Measurements from ENCODE around the gene SPATA2. TPM values are rescaled to one million over a fixed set of nuclear protein-coding genes. Genes with fewer than 3 reads are reported as not detected.

Gene SPATA2
- total and polyA plus RNA-seq, 2 experiments from 2014 or later, result 5.3 to 9.3 TPM

- no peak for TF ChIP-seq ZNF462 (CRISPR knock-in tag; IDR thresholded peaks at IDR 0.05)
Observed at GRCh38 chr20:49955167-49955566, 39.8 kb upstream of the SPATA2 start (continued).

- Histone ChIP-seq H3K36me3 (ENCODE audit: insufficient read depth) (peaks cover 38% of the 10 kb centered on the region), H3K4me3 (no peak overlapping the region), H3K27ac (ENCODE audit: low read depth) (no peak overlapping the region), H2AFZ (no peak overlapping the region), H3K79me2 (replicated peaks; ENCODE audit: insufficient read depth) (peaks cover 7% of the 10 kb centered on the region; the same call in 1 of the 2 replicates), H4K20me1 (replicated peaks; ENCODE audit: insufficient read depth) (peaks cover 8% of the 10 kb centered on the region), H3K27me3 (ENCODE audit: insufficient read depth) (no peaks in the 10 kb centered on the region), H3K4me1 (ENCODE audit: insufficient read depth) (no peaks in the 10 kb centered on the region), H3K4me2 (no peak overlapping the region), H3F3A (replicated peaks; ENCODE audit: low read depth) (0 out of 2 replicates have a peak, but pooled peaks cover 3% of the 10 kb centered on the region), H3K9me2 (ENCODE audit: insufficient read depth) (no peaks in the 10 kb centered on the region)
- no peaks in the 10 kb centered on the region; the same call in 2 of the 3 replicates for H3K9me3 Mint-ChIP-seq
- H3K27ac Mint-ChIP-seq, result no peak overlapping the region
- H3K27me3 Mint-ChIP-seq (ENCODE audit: insufficient read depth, low read depth, poor library complexity), result peaks cover 6% of the 10 kb centered on the region
- H3K36me3 Mint-ChIP-seq (ENCODE audit: low read depth), result peaks cover 81% of the 10 kb centered on the region
- no peaks in the 10 kb centered on the region for H3K4me1 Mint-ChIP-seq
- no peak for ATAC-seq
- no peak overlapping the region for H3K4me3 Mint-ChIP-seq
- DNase-seq (ENCODE audit: low spot score), result no peak
- TF ChIP-seq POLR2AphosphoS5 (IDR thresholded peaks at IDR 0.05; ENCODE audit: low read depth), result no peak
- no peak for TF ChIP-seq EZH2 (IDR thresholded peaks at IDR 0.05; ENCODE audit: low read depth, unreplicated experiment)
- no peak for TF ChIP-seq JUNB (IDR thresholded peaks at IDR 0.05; ENCODE audit: unreplicated experiment)
- no peak for TF ChIP-seq REST (IDR thresholded peaks at IDR 0.05; ENCODE audit: unreplicated experiment)
- no peak for TF ChIP-seq EZH2phosphoT487 (IDR thresholded peaks at IDR 0.05; ENCODE audit: unreplicated experiment)
- TF ChIP-seq ZNF114 (CRISPR knock-in tag; IDR thresholded peaks at IDR 0.05), result no peak
- no peak for TF ChIP-seq NANOG (IDR thresholded peaks at IDR 0.05; ENCODE audit: borderline replicate concordance)
- no peak for TF ChIP-seq STAT1 (IDR thresholded peaks at IDR 0.05; ENCODE audit: unreplicated experiment)
- TF ChIP-seq ETS1 (IDR thresholded peaks at IDR 0.05), result no peak
- no peak for TF ChIP-seq CTCF (conservative IDR thresholded peaks at IDR 0.05; ENCODE audit: low read depth in 2 of 2)
Observed at GRCh38 chr20:49951151-49951550, 35.8 kb upstream of the SPATA2 start.
